Putamen (tissue), 1 donor: ENCODE measurements around the gene MOB1B.

Source experiments
- DNase-seq: peaks from one replicate; pipeline ENCODE4 v3.0.0-alpha.2; 2016; ENCODE audit warnings: low spot score

Gene MOB1B

DNA sequence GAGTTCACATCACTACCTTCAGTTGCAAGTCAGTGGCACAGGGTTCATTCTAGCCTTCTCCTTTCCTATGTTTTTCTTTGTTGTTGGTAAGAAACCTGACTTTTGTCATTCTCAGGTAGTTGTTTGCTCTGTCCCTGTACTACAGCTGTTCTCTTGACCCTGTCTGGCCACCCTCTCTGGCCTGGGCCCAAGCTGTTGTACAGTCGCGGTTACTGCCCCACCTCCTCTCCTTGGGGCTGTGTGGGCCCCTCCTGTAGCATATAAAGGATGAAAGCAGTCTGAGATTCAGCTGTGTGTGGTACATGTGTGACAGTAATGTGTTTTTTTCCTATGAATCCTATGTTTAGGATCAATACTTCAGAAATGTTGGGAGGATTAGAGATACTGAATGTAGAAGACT, 12.5 kb downstream of the MOB1B start:
- no peak for DNase-seq

DNA sequence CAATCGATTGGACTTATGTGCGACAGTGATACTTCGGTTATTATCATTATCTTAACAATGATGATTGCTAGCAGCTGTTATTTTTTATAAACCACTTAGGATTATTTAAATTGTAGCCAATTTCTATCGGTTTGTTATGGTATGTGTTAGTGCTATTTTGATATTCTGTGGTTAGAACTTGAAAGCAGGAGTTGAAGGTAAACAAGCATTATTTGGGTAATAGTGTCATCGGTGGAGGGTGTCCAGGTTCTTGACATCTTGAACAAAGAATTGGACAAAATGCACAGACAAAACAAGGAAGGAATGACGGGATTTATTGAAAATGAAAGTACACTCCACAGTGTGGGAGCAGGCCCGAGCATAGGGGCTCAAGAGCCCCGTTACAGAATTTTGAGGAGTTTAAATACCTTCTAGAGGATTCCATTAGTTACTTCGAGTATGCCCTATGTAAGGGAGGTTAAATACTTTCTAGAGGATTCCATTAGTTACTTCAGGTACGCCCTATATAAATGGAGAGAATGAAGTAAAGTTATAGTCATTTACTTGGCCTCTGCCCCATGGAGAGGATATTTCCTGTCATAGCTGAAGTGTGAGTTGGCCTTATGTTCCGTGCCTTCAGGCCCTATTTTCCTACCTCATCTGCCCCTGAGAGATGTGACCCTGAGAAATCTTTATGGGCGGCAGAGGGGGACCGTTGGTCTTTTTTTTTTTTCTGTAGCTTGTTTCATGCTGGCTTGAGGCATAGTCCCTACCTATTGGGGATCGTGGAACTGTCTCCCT, 13.1 kb downstream of the MOB1B start:
- no peak for DNase-seq

DNA sequence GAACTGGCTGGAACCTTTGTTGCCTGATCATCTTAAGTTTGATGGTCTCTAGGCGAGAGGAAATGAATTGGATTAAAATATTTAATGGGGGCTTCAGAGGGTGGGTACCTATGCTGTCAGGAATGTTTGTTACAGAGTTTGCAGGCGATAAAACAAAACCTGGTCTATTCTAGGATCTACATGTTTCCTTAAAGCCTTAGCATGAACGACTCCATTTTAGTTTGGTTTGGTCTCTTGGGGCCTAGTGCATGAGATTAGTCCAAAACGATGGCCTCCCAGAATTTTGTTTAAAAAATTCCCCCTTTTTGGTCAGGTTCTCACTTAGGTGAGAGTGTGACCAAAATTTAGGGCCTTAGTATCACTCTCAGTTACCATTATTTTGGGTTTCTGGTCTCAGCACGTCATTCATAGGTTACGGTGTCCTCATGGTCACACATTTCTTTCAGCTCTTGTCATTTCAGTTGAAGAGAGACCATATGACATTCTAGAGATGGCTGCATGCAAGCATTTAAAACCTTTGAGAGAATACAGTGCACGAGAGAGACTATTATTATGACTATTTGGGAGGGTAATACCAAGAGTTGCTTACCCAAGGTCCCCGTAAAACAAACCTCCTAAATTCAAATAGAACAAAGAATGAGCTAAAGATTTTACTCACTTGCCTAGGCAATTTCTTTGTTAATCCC, 13.8 kb downstream of the MOB1B start:
- no peak for DNase-seq

DNA sequence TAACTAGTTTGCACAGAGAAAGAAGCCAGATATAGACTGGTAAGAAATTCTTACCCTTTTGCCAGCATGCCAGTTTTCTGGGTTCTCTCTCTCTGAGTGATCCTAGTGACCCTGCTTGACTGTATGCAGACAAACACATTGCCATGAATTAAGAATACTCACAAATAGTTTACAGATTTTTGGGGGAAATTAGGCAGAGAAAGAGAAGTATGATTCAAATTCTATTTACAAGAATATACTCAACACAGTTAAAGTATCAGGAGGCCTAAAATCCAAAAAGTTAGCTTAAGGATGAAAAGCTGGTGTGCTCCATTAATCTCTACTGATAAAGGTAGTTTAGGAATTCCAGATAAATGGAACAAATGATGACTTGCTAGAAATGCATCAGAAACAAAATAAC, 18.4 kb downstream of the MOB1B start:
- no peak for DNase-seq

DNA sequence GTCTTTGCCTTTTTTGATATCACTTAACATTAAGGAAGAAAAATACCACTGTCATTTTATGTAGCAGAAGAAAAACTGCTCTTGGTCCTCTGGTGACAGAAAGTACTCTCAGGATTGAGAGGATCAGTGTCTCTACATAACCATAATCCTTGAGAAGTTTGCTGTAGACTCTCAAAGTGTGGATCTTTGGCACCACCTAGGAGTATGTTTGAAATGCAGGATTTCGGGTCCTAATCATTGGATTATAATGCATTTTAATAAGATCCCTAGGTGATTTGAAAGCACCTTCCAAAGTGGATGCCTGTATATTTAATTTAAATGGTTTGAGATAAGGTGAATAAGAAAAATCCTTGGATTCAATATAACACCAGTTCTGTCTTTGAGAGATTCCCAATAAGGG, 23.2 kb downstream of the MOB1B start:
- DNase-seq = no peak

DNA sequence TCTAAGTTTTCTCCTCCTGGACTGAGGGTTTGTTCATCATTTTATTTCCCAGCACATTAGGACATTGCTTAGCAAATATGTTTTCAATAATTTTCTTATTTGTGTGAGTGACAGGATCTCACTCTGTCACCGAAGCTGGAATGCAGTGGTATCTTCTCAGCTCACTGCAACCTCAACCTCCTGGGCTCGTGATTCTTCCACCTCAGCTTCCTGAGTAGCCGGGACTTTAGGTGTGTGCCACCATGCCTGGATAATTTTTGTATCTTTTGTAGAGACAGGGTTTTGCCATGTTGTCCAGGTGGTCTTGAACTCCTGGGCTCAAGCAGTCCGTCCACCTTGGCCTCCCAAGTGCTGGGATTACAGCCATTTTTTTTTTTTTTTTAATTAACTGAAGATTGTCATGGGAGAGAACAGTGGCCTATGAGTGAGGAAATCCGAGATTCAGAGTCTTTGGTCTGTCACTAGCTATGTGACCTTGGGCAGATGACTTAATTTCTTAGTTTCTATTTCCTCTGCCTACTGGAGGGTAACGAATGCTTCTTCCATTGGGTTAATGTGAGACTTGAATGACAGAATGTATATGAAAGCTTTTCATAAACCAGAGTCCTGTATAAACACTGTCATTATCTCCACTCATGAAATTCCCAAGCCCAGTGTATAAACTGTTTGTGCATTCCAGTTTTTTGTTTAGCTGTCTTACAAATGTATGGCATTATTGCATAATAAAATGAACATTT, 23.9 kb downstream of the MOB1B start:
- DNase-seq = no peak

DNA sequence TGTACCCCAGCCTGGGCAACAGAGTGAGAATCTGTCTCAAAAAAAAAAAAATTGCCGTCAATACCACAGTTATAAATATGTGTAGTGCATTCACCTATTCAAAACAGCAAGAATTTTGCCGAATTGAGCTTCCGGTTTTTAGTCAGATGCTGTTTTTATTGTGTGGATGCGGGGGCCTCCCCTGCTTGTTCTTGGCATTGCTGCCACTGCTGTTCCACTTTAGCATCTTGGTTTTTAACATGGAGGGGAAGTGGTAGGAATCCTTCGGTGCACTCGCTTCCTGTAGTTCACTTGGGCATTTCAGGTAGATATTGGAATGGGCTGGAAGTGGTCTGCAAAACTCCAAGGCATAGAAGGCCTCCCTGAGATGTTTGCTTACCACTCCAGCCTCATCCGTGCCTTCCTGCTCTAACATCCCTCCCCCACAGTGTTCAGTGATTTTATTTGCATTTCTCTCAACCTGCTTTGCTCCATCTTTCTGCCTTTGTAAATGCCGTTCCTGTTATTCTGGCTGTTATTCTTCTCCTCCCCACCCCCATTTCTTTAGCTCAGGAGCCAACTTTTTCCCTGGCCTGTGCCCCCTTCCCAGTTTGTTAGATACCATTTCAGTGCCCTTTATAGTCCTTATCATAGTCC, 25.5 kb downstream of the MOB1B start:
- DNase-seq = no peak

DNA sequence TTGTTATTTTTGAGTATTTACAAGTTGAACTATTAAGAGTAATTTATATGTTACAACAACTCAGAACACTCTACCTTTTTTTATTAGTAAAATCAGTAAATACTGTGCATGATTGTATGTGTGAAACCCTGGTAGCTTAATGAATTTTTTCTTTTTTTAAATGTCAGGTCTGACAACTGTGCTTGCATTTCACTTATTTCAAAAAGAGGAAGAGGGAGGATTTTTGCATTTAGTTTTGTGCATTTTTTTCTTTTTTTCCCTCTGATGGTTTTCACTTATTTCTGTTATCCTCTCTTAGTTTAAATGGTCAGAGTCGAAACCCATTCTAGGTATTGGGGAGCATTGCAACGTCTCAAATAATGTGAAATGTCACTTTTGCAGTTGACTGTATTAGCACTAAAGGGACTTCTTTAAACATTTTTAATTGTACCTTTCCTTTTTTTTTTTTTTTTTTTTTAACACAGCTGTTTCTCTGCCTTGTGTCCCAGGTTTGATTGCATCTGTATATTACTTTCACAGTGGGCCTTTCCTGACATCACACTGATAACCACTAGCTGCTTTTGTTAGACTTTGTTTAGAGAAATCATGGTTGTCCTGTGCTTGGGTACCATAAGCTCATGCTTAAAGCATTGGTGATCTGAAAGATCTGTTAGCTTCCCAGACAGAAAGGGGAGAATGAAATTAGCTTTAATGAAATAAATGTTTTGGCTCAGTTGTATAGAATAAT, 28.5 kb downstream of the MOB1B start:
- no peak for DNase-seq

DNA sequence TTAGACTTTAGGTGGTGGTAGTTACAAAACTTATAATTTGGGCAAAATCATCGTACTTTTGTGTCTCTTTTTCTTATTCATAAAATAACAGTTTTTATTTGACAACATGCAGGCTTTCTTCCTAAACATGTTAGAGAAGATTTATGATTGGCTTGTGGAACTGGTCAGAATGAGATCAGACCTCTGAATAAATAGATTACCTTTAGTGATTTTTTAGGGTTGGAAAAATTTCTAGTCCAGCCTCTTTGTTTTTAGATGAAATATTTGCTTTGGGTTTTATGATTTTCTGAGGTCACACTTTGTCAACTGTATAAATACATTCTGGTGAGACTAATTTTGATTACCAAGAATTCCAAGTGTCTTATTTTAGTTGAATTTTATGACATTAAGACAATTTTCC, 29.2 kb downstream of the MOB1B start:
- no peak for DNase-seq

DNA sequence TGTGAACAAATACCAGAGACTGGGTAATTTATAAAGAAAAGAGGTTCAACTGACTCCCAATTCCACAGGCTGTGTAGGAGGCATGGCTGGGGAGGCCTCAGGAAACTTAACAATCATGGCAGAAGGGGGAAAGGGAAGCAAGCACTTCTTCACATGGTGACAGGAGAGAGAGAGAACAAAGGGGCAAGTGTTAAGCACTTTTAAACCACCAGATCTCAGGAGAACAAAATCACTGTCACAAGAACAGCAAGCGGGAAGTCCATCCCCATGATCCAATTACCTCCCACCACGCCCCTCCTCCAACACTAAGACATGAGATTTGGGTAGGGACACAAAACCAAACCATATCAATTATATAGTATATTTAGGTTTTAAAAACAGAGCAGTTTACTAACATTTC, 30.8 kb downstream of the MOB1B start:
- no peak for DNase-seq

DNA sequence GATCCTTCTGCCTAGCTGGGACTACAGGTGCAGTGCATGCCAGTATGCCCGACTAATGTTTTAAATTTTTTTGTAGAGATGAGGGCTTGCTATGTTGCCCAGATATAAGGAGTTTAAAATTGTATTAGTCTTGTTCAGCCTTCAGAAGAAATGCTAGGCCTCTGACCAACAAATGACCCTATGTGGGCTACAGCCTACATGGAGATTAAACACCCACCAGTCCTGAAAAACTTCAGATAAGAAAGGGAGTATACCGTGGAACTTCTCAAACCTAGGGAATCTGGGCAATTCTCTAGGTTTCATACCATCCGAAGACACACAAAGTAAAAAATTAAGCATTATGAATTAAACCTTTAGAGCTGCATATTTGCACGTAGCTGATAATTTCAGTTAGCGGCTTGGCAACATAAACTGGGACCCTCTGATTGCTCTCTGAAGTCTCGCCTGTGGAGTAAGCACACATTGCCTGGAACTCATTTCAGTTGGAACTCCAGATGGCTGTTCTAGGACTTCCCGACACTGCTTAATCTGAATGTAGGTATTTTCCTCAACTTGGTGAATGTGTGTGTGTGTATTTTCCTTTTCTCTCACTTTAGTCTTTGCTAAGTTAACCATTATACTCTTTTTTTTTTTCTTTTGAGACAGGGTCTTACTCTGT, 33.0 kb downstream of the MOB1B start:
- DNase-seq = no peak

DNA sequence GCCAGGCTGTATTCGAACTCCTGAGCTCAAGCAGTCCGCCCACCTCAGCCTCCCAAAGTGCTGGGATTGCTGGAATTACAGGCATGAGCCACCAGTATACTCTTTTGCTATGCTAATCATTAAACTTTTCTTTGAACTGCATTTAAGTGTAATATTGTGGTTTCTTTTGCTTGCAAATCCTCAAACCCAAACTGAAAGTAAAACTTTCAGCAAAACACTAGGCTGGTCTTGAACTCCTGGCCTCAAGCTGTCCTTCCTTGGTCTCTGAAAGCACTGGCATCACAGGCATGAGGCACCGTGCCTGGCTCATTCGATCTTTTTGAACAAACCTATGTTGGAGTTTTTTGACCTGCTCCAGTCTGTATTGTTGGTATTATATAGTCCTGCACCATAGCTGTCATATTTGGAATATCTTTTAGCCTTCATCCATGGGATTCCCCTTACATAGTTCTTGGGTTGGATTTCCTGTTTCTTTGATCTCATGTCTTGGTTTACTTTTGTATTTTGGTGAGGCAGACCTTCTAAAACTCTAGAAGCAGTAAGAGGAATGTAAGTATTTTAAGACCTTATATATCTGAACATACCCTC, 34.1 kb downstream of the MOB1B start:
- DNase-seq = no peak

DNA sequence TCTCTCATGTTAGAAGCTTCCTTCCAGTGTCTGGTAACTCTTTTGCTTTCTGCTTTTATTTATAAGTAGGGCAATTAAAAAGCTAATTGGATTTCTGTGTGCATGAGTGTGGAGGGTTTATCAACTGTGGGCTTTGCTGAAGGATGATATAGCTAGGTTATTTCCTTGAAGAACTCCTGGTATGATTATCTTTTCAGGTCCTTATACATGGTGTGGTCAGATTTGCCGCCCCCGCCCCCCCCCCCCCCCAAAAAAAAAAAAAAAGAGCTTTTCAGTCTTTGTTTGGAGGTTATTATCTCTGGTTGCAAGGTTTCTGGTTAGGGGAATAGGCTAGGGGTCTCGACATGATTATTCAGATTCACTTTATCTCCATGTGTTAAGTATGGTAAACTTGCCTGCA, 35.9 kb downstream of the MOB1B start:
- no peak for DNase-seq

DNA sequence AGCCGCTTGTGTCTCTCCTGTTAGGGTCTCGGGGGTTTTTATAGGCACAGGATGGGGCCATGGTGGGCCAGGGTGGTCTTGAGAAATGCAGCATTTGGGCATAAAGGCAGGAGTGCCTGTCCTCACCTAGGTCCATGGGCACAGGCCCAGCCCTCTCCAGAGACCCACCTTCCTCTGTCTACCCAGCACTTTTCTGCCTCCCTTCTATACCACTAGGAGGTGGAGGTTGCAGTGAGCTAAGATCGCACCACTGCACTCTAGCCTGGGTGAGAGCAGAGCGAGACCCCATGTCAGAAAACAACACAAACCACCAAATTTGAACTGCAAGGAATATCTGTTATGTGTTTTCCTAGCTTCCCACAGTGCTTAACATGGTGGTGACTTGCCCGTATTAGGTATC, 38.0 kb downstream of the MOB1B start:
- no peak for DNase-seq

DNA sequence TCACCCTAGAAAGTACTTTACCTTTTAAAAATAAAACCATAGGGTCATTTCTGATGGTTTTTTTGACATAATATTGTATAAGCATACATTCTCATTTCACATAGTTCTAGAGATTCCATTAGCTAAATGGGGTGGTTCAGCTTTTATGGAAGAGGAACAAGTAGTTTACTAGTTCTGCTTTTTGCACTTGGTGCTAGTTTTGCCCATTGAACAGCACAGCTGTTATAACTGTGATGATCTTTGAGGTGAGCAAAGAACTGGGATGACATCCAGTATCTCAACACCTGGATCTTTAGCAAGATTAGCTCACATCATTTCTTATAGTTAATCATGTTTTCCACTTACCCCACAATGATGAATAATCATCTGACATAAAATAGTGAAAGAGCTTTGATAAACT, 40.9 kb downstream of the MOB1B start:
- DNase-seq = no peak

DNA sequence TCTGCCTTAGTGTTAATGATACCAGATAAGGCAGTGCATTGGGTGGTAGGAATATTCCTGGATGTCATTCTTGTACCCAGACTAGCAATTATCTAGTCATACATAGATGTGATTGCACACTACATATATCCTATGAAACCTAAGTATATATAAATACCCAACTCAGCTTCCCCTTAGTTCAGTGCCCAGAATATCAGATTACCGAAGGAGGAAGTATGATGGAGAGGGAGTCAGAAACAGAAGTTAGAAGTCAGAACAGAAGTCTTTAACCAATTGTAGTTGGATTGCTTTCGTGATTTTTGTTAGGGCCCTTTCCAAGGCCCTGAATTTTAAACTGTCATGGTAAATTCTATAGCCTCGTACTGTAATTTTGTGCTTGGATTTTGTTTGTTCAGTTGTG, 42.9 kb downstream of the MOB1B start:
- DNase-seq = no peak

DNA sequence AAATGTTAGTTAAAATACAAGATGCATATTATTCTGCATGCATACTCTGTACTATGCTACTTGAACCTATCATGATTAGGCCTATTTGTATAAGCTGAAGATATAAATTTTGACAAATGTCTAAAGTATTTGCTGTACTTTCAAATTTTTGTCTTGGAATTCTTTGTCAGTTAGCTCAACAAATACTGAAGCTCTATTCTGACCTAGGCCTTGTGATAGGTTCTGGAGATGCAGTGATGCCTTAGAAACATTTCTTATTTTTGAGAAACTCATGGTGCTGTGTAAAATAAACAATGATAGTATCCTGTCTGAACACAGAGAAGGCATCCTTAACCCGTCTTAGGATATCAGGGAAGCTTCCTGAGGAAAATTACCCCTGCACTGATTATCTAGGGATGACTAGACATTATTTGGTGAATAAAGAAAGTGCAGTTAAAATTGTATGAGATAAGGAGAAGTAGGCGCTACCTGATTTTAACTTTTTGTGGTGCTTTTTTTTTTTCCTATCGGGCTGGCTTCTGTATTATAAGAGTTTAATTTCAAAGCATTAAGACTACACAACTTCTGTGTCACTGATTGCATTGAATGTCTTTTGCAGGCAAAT, 43.4 kb downstream of the MOB1B start:
- no peak for DNase-seq

DNA sequence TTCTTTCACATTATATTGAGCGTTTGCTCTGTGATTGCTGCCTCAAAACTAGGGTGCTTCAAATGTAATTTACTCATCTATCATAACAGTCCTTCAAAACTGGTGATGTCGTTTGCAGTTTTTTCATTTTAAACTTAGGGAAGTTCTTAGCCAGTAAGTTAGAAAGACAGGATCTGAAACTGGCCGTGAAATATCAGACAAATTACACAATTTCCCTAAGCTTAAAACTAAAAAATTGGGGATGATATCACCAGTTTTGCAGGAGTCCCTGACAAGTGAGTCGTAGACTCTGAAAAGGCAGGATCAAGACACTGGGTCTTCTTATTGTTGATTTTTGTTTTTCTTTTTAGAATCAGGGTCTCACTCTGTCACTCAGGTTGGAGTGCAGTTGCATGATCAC, 44.8 kb downstream of the MOB1B start:
- no peak for DNase-seq

DNA sequence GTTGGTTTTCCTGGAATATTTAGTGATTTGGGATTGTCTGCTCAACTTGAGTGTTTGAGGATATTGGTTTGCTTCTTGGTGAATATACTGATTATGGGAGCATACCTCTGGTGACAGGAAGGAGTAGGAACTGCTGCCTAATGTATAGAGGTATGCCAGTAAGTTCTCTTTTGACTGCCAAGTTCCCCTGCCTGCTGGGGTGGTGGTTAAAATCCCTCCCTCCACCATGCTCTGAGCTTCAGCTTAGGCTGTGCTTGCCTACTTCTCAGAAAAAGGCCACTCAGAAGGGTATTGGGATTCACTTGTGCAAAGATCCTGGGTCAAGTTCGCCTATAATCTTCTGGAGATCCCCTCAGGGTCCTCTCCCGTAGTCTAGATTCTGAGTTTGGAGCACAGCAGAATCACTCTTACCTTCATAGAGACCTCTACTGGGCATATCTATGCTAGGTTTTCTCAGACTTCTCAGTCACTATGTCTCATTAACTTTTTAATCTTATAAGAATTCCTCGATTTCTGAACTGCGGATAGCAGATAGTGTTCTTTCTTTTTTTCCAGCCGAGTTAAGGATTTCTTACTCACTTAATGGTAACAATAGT, 46.6 kb downstream of the MOB1B start:
- DNase-seq = no peak

DNA sequence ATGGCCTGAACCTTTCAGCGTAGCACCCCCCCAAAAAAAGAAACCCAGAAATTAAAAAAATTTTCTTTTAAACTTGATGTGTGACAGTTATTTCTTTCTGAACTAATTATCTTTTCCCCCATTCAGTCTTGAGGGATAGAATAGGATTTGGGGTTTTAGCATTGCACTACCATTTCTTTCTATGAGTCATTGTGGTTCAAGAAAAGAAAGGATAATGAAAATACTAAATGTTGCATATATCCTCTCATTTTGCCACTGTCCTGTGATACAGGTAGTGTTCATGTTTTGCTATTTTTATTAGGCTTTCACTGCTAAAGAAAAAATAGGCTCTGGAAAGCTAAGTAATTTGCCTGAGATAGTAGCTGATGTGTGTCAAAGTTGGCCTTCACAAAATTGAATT, 51.9 kb downstream of the MOB1B start:
- DNase-seq = no peak
